Lower leg skin (tissue), 4 donors: Measurements from ENCODE around the gene PRSS48. TPM values are rescaled to one million over a fixed set of nuclear protein-coding genes. Genes with fewer than 3 reads are reported as not detected.
"Not testable (repeated sequence)": the region's sequence is repeated elsewhere in the genome, so short reads cannot be mapped to it uniquely, and the experiment has no call there.

ENCODE experiments used
- DNase-seq, 2 donors: peaks; one replicate each; pipeline ENCODE4 v3.0.0-alpha.2; 2019; ENCODE audit warnings: low spot score in 2 of 2
- H3K4me3 ChIP-seq: fragments of 200-600 bp; sonication (generic); 2 replicates; pipeline ENCODE4 v1.5.1; 2017; ENCODE audit warnings: mild to moderate bottlenecking, low read depth; ENCODE audit not compliant: poor library complexity, severe bottlenecking
- CTCF ChIP-seq, 3 donors: fragments of 450-650 bp; IDR thresholded peaks; one replicate each; pipeline ENCODE4 v1.5.1; 2016; ENCODE audit warnings: antibody characterized with exemption in 3 of 3, mild to moderate bottlenecking in 3 of 3, moderate library complexity in 2 of 3
- POLR2A ChIP-seq, 2 donors: fragments of 450-650 bp; IDR thresholded peaks; one replicate each; pipeline ENCODE4 v1.6.1; 2016 to 2017; ENCODE audit warnings: antibody characterized with exemption in 2 of 2, mild to moderate bottlenecking in 1 of 2, moderate library complexity in 1 of 2
- whole genome bisulfite sequencing, 2 donors: methylation state at CpG; one replicate each; pipeline ENCODE4 v1.1.5; 2018; 5-methylcytosine and 5-hydroxymethylcytosine counted together
- intact Hi-C: fragments of 100-400 bp; cut with DNase I; formaldehyde crosslinking; loops from one replicate; pipeline ENCODE4 v1.15.0; 2023; ENCODE audit warnings: low total_unique reads
- total RNA-seq, 4 donors: library from RNA; depleted of rRNA; stranded (reverse); fragments of >200 nt; gene quantifications; one replicate each; pipeline ENCODE4 v1.1.0, GENCODE V29; 2016

The PRSS48 gene
- total RNA-seq, 4 donors from 2014 or later = not detected

- intact Hi-C loops = no loop called here
- no peak for TF ChIP-seq POLR2A (IDR thresholded peaks at IDR 0.05)
- no peak for TF ChIP-seq CTCF (IDR thresholded peaks at IDR 0.05)
- H3K4me3 ChIP-seq = no peak overlapping the region
- 91 to 97% methylated on average over 5 of the region's 5 CpGs for WGBS, 2 donors
- DNase-seq = no peak
These were observed 43.4 kb upstream of the PRSS48 start for GRCh38 chr4:151233600-151233999.

DNA sequence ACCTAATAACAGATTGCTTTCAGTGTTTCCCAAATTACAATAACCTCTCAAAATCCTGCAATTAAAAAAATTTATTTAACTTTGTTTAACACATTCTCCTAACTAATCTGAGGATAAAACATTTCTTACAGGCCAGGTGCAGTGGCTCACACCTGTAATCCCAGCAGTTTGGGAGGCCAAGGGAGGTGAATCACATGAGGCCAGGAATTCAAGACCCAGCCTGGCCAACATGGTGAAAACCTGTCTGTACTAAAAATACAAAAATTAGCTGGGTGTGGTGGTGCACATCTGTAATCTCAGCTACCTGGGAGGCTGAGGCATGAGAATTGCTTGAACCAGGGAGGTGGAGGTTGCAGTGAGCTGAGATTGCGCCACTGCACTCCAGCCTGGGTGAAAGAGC, 41.6 kb upstream of the PRSS48 start:
- intact Hi-C loops, H3K4me3 ChIP-seq, DNase-seq: not testable (repeated sequence)
- WGBS, 2 donors = 94 to 95% methylated on average over 1 of the region's 1 CpG

- WGBS, 2 donors = 96 to 98% methylated on average over 22 to 27 of the region's 27 CpGs
- no peak for DNase-seq
- H3K4me3 ChIP-seq = no peak overlapping the region
- TF ChIP-seq CTCF (IDR thresholded peaks at IDR 0.05) (no peak), POLR2A (IDR thresholded peaks at IDR 0.05) (no peak)
- intact Hi-C loops = no loop called here
These were observed 40.9 kb upstream of the PRSS48 start for GRCh38 chr4:151236036-151236435.

DNA sequence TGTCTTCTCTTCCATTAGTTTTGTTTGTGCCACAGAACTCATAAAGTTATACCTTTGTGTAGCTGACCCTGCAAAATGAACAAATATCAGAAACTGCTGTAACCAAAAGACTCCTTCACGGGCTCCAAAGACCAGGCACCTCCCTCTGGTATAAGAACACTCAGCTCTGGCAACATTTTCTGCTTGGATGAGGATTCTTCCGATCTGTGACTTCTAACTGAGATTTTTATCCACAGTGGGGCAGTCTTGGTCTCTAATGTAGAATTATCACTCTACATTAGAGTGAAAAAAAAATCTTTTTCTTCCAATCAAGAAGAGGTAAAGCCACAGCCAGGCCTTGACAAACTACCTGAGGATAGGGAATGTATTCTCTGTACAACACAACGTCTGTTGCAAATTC, 38.5 kb upstream of the PRSS48 start:
- 20 to 26% methylated on average over 3 of the region's 3 CpGs for WGBS, 2 donors

GRCh38 chr4:151239608-151240007, 37.4 kb upstream of the PRSS48 start:
- intact Hi-C loops = no loop called here
- 93 to 95% methylated on average over 3 of the region's 3 CpGs for WGBS, 2 donors
- TF ChIP-seq CTCF (IDR thresholded peaks at IDR 0.05) (no peak), POLR2A (IDR thresholded peaks at IDR 0.05) (no peak)
- DNase-seq = no peak
- H3K4me3 ChIP-seq = no peak overlapping the region

More for the DNA sequence above, 38.5 kb upstream of the PRSS48 start:
- intact Hi-C loops = no loop called here
- H3K4me3 ChIP-seq = no peak overlapping the region
- TF ChIP-seq CTCF (IDR thresholded peaks at IDR 0.05) (no peak), POLR2A (IDR thresholded peaks at IDR 0.05) (no peak)
- no peak for DNase-seq

DNA sequence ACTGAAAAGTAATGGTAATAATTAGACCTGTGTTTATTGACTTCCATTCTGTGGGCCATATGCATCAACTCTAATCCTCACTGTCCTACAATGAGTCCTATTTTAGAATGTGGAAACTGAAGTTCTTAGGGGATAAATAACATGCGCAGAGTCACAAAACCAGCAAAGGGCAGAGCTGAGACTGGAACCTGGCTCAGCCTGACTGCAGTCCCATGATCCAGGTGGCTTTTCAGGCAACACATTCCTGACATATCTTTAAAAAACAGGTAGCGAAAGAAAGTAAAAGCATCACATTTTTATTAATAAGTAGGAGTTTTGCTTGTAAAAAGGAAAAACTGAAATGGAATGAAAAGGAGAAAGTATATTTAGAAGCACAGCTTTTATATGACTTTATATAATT, 34.7 kb upstream of the PRSS48 start:
- no peak for DNase-seq
- 95% methylated on average over 2 of the region's 2 CpGs for whole genome bisulfite sequencing, 2 donors
- no peak overlapping the region for H3K4me3 ChIP-seq
- intact Hi-C loops = no loop called here
- no peak for TF ChIP-seq CTCF (IDR thresholded peaks at IDR 0.05)
- TF ChIP-seq POLR2A (IDR thresholded peaks at IDR 0.05) = no peak
